Left colon (tissue), 2 donors: ENCODE data around the gene JUND. TPM values are rescaled to one million over a fixed set of nuclear protein-coding genes. Genes with fewer than 3 reads are reported as not detected.
A peak's percentile ranks its signal among the peaks of the same experiment; 100 is the strongest.

Experiments
- ATAC-seq: fragments of 200-7000 bp; cut with Tn5 transposase; one replicate; pipeline ENCODE4 v1.9.1; 2020; ENCODE audit warnings: mild to moderate bottlenecking, moderate library complexity
- DNase-seq, 2 donors: peaks; one replicate each; pipeline ENCODE4 v3.0.0-alpha.2; 2020
- intact Hi-C, 2 donors: fragments of 100-400 bp; cut with DNase I in 1 of 2; cut with micrococcal nuclease in 1 of 2; formaldehyde crosslinking; loops; one replicate each; pipeline versions ENCODE4 v1.11.2 to v1.14.0; 2022; cut with DNase I, micrococcal nuclease
- total RNA-seq, 2 donors: library from RNA; stranded (reverse); fragmentation: NEBNext Ultra II Directional; extraction: Animal tissue kit (Norgen Biotek cat#: 25700); gene quantifications; one replicate each; pipeline ENCODE4 v1.2.1, GENCODE V29; 2021
- donor health status: DM: no; HTN: no; CAD: no.
- donor health status: DM: yes; HTN: yes; CAD: no.

The JUND gene
- total RNA-seq, 2 donors from 2014 or later = 361 to 374 TPM

DNA sequence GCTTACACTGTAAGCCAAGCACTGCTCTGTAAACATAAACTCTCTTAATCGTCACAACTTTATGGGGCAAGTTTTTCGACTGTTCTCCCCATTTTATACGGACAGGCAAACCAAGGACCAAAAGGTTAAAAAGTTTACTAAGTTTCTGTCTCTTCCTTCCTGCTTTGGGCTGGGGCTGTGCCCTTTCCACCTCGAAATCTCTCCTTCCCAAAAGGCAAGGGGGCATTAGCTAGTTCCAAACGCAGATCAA lies 2.2 kb downstream of the JUND start:
- intact Hi-C loops = loop anchor here in 1 of 2 donors (2.0 kb wide), 1 partner anchor 50 kb away; no protein-coding TSS in a partner anchor
- ATAC-seq = no peak
- DNase-seq = no peak

- intact Hi-C loops = loop anchor here in 1 of 2 donors (2.0 kb wide), 1 partner anchor 50 kb away; no protein-coding TSS in a partner anchor
- DNase-seq = peak in 1 of 2 donors; percentile 55
- ATAC-seq = no peak
These were observed 2.7 kb downstream of the JUND start for GRCh38 chr19:18278521-18279265.

DNA sequence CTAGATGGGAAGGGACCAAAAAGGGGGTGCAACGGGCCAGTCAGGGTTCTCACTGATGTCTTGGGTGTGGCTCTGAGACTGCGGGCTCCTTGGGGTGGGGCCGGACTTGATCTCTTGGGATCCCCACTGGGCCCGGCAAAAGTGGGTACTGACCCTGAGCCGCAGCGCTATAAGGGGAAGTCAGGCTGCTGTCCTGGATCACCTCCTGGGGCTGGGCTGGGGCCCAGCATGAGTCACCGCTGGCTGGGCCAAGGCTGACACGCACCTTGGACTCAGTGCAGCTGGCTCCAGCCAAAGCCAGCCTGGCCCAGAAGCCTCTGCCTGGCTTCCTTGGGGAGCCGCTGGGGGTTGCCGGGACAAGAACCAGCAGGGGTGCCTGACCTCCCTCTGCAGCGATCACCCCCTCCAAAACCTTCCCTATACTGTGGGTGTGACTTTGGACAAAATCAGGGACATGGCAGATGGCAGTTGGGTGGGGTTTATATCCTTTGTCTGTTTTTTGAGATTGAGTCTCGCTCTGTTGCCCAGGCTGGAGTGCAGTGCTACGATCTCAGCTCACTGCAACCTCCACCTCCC lies 6.6 kb downstream of the JUND start:
- ATAC-seq (peak; percentile 74), DNase-seq (peak; percentile 85 to 94)
- intact Hi-C loops = no loop called here

GRCh38 chr19:18274219-18274780 lies 7.1 kb downstream of the JUND start, which contains the start of gene IQCN:
TSS of gene IQCN (minus strand) at chr19:18274452. CDS start at chr19:18269478, 4,974 bp downstream.
- intact Hi-C loops = no loop called here
- DNase-seq (peak; percentile 51 to 73), ATAC-seq (peak; percentile 28)

GRCh38 chr19:18273561-18274218 lies 7.7 kb downstream of the JUND start:
- intact Hi-C loops = no loop called here
- no peak for ATAC-seq
- DNase-seq = no peak

- ATAC-seq = no peak
- intact Hi-C loops = no loop called here
- DNase-seq = no peak
These were observed 10.0 kb downstream of the JUND start for GRCh38 chr19:18271433-18271841.

GRCh38 chr19:18270326-18270725 lies 11.1 kb downstream of the JUND start:
- ATAC-seq = no peak
- no peak for DNase-seq
- intact Hi-C loops = no loop called here

- ATAC-seq (no peak), DNase-seq (no peak)
- intact Hi-C loops = loop anchor here in 1 of 2 donors (10.0 kb wide), 1 partner anchor 54 kb away; no protein-coding TSS in a partner anchor
These were observed 12.2 kb downstream of the JUND start for GRCh38 chr19:18269070-18269723.

GRCh38 chr19:18266771-18267686 lies 14.4 kb downstream of the JUND start:
- DNase-seq (no peak), ATAC-seq (no peak)
- intact Hi-C loops = loop anchor here in 1 of 2 donors (10.0 kb wide), 1 partner anchor 52 kb away; no protein-coding TSS in a partner anchor

- ATAC-seq (no peak), DNase-seq (no peak)
- intact Hi-C loops = loop anchor here in 1 of 2 donors (10.0 kb wide), 1 partner anchor 51 kb away; no protein-coding TSS in a partner anchor
These were observed 15.8 kb downstream of the JUND start for GRCh38 chr19:18265582-18265981.

DNA sequence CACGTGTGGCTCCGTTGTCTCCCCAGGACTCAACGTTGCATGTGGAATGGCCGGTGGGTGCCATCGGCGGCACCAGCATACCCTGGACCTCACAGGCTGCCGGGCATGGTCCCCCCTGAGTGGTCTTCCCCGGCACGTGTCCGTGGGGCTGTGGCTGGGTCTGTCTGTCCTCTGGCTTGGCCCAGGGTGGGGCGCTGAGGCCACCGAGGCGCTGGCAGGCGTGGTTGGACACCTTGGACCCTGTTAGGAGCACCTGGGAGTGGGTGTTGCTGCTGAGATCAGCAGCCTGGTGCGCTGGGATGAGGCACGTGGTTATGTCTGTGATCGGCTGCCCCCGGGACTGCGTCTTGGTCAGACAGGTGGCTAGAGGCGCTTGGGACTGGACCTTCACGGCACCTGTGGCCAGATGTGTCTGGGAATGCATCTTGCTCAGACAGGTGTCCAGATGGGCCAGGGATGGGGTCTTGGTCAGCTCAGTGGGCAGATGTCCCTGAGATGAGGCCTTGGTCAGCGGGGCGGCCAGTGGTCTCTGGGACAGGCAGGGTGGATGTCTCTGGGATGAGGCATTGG lies 16.4 kb downstream of the JUND start:
- ATAC-seq (no peak), DNase-seq (no peak)
- intact Hi-C loops = loop anchor here in 1 of 2 donors (10.0 kb wide), 1 partner anchor 50 kb away; no protein-coding TSS in a partner anchor

DNA sequence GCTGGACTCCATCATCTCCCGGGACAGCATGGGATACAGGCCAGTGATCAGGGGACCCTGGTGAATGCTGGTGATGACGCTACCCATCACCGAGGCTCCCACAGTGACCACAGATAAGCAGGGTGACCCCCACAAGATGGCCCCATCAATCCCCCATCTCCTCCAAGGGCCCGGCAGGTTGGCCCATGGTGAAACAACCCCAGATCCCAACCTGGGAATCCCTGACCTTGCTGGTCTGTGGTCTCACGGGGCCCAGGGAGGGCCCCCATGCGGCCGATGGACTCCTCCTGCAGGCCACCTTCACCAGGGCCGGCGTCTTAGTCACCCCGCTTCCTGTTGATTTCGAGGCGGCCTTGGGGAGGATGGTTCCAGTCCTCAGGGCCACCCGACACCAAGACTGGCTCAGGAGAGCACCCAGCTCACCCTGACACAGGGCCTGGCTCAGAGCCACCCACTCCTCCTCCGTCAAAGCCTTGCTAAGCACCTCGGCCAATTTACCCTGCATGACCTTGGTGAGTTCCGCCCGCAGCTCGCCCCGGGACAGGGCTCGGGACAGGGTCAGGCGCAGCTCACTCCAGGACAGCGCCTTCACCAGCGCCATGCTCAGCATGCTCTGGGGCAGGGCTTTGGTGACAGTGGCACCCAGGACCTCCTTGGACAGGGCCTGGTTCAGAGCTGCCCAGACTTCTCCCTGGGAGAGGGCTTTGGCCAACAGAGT lies 17.1 kb downstream of the JUND start:
- no peak for DNase-seq
- ATAC-seq = no peak
- intact Hi-C loops = loop anchor here in 1 of 2 donors (10.0 kb wide), 1 partner anchor 49 kb away; no protein-coding TSS in a partner anchor

GRCh38 chr19:18263324-18264136 lies 17.9 kb downstream of the JUND start:
- intact Hi-C loops = loop anchor here in 1 of 2 donors (10.0 kb wide), 1 partner anchor 49 kb away; no protein-coding TSS in a partner anchor
- no peak for DNase-seq
- no peak for ATAC-seq

DNA sequence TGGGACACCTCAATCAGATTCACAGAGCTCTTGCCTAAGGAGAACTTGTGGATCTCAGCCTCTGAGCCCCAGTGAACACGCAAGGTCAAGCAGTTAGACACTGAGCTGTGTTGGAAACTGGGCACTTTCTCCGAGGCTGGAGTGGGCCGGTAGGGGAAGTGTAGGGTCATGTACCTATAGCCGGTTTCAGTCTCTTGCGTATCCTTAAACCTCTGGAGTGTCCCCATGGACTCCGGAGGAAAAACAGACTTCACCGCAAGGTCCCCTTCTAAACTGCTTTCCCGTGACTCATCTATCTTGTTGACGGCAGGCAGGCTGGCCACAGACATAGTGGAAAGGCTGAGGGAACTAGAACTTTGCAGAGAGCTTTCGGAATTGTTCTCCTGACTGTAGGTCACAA lies 18.5 kb downstream of the JUND start:
- DNase-seq (no peak), ATAC-seq (no peak)
- intact Hi-C loops = loop anchor here in 1 of 2 donors (10.0 kb wide), 1 partner anchor 48 kb away; no protein-coding TSS in a partner anchor

GRCh38 chr19:18262144-18262543 lies 19.3 kb downstream of the JUND start:
- intact Hi-C loops = loop anchor here in 1 of 2 donors (10.0 kb wide), 1 partner anchor 47 kb away; no protein-coding TSS in a partner anchor
- DNase-seq = no peak
- ATAC-seq = no peak

- DNase-seq (no peak), ATAC-seq (no peak)
- intact Hi-C loops = loop anchor here in 1 of 2 donors (10.0 kb wide), 1 partner anchor 47 kb away; no protein-coding TSS in a partner anchor
These were observed 19.9 kb downstream of the JUND start for GRCh38 chr19:18261474-18261873.
